ENCODE results near the gene KIAA1328.

DNA sequence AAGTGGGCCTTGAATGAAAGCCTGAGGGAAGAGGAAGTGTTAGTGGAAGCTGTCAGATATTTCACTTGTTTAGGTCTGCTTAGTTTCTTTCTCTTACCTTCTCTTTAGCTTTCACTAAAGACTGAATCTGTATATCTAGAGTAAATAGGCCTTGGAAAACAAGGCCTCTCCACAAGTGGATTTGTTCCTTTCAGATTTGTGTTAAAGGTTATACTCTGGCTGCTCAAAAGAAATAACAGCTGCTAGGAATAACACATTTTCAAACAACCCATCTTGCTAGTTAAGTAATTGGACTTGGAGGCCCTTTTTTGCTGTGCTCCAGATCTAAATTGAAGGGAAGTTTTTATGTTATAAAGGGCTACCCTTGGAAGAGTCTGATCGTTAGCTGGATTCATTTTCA lies 236.3 kb downstream of the KIAA1328 start:
- TF ChIP-seq, protein P1, sequence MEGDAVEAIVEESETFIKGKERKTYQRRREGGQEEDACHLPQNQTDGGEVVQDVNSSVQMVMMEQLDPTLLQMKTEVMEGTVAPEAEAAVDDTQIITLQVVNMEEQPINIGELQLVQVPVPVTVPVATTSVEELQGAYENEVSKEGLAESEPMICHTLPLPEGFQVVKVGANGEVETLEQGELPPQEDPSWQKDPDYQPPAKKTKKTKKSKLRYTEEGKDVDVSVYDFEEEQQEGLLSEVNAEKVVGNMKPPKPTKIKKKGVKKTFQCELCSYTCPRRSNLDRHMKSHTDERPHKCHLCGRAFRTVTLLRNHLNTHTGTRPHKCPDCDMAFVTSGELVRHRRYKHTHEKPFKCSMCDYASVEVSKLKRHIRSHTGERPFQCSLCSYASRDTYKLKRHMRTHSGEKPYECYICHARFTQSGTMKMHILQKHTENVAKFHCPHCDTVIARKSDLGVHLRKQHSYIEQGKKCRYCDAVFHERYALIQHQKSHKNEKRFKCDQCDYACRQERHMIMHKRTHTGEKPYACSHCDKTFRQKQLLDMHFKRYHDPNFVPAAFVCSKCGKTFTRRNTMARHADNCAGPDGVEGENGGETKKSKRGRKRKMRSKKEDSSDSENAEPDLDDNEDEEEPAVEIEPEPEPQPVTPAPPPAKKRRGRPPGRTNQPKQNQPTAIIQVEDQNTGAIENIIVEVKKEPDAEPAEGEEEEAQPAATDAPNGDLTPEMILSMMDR (IDR thresholded peaks at IDR 0.05; ENCODE audit: extremely low read depth in 1 of 2, insufficient read depth in 1 of 2, low read depth in 1 of 2, low read length in 2 of 2): no peak
- TF ChIP-seq JUN (IDR thresholded peaks at IDR 0.05; ENCODE audit: borderline replicate concordance, insufficient read depth, insufficient read length, low read depth) (no peak), MAX (IDR thresholded peaks at IDR 0.05; ENCODE audit: insufficient read depth, insufficient read length) (no peak)
